ENCODE measurements around the gene WDR1.

Gene WDR1

DNA sequence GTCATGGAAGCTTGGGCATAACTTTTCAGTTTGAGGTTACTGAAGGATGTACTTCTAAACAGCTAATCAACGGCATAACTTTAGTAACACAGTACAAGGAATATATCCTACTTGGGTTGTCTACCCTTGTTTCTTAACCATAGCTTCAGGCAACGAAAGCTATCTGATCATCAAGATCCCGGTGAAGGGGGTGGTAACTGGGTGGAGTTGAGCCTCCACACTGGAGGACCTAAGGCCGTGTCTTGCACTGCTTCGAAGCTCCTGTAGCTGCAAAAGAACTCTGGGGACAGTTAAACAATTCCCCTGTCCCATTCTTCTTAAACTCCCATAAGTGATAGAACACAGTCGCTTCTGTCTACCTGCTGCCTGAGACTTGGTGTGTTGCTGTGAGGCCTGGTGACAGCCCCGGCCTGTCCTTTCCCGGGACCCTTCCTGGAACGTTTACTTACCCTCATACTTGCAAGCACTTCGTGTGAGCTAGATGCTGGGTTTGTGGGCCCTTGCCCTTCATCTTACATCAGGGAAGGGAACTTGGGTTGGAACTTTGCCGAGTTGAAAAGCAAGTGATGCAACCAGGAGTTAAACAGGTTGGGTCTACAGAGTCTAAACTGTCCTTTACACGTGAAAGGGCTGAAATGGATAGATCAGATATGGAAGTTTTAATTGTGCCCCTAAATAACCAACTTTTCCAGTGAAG is 5.8 kb upstream of the WDR1 start:
- TF ChIP-seq, protein P1, sequence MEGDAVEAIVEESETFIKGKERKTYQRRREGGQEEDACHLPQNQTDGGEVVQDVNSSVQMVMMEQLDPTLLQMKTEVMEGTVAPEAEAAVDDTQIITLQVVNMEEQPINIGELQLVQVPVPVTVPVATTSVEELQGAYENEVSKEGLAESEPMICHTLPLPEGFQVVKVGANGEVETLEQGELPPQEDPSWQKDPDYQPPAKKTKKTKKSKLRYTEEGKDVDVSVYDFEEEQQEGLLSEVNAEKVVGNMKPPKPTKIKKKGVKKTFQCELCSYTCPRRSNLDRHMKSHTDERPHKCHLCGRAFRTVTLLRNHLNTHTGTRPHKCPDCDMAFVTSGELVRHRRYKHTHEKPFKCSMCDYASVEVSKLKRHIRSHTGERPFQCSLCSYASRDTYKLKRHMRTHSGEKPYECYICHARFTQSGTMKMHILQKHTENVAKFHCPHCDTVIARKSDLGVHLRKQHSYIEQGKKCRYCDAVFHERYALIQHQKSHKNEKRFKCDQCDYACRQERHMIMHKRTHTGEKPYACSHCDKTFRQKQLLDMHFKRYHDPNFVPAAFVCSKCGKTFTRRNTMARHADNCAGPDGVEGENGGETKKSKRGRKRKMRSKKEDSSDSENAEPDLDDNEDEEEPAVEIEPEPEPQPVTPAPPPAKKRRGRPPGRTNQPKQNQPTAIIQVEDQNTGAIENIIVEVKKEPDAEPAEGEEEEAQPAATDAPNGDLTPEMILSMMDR (conservative IDR thresholded peaks at IDR 0.05) = no peak
- TF ChIP-seq ZFX (IDR thresholded peaks at IDR 0.05) = no peak
- H3K27ac ChIP-seq = no peak overlapping the region

DNA sequence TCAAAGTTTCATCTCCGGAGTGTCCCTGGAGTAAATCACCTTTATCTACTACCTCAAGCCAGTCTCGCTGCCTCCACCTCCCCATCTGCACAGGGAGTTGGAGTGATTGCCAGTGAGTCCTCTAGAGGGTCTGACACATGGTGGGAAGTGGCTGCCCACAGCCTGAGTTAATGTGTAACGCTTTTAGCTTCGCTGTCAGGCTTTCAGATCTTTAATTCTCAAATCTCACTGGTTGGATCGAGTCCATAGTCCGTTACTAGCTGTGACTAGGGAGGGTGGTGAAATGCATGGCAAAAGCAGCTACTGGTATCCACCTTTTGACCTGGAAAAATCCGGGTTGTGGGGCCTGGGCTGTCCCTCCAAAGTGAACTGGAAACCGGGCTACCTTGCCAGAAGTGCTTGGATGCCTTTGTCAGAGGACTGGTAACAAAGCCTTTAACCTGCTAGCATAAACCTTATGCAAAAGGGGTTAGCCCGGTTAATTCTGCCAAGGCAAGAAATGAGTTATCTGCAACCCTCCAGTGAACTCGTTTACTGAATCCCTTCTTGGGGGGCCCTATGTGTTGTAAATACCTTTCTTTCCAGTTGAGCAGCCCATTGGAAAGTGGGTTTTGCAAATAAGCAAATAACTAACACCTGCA is 5.1 kb upstream of the WDR1 start:
- no peak for TF ChIP-seq ZFX (IDR thresholded peaks at IDR 0.05)
- no peak overlapping the region for H3K27ac ChIP-seq

DNA sequence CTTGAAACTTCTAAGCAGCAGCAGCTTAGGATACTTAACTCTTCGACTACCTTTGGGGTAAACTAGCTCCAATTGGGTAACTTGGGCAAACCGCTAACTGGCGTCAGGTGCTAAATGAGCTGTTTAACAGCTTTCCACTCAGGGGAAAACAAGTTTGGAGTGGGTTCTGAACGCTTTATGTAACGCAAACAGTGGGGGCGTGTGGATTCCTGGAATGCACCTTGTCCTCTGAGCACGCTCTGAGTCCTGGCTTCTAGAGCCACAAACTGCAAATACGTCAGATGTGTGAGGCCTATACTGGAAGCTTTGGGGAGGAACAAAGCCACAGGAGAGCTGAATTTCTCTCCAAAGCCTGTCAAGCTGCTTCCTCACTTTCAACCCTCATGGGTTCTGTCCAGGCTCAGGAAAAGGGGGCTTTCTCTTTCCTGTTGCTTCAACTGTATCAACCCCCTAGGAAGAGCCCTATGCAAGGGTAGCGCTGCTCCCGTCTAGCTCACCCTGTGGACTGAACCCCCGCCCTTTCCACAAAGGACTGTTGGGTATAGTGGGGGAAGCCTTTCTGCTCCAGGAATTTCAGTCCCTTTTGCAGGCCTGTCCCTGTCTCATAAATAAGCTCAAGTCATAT is 4.5 kb upstream of the WDR1 start:
- no peak for TF ChIP-seq ZFX (IDR thresholded peaks at IDR 0.05)
- no peak overlapping the region for H3K27ac ChIP-seq

DNA sequence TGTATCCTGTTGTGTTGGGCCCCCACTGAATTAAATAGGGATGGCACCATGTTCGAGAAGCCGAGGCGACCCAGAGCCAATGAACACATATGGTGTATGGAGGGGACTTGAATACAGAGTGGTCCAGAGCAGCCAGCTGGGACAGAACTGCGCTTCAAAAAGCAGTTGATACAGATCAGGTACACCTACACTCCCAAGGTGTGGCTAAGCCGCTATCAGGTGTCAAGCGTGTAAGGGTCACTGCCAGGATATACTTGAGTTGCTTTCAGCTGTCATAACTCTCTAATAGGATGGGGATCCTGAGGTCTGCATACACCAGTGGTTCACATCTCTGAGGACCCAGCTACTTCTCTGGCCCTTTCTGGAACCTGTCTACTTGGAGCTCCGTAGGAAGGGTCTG is 3.2 kb upstream of the WDR1 start:
- H3K27ac ChIP-seq = no peak overlapping the region
- TF ChIP-seq, protein P1 (conservative IDR thresholded peaks at IDR 0.05) = no peak
- no peak for TF ChIP-seq ZFX (IDR thresholded peaks at IDR 0.05)

DNA sequence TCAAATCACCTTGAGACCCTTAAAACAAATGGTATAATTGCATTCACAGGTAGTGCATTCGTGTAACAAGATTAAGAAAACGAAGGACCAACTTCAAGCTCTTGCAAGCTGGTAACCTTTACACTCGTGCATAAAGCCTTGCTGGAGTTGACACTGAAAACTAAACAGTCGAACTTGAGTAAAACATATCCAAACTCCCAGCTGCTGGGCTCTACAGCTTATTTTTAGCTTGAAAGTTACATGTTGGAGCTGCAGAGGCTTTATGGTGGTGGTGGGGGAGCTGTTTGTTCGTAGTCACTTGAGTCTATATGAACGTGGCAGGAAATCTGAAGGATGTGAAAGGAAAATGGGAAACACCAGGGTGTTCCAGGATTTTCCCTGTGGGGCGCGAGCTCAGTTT is 2.7 kb upstream of the WDR1 start:
- TF ChIP-seq, protein P1 (conservative IDR thresholded peaks at IDR 0.05) = no peak
- TF ChIP-seq ZFX (IDR thresholded peaks at IDR 0.05) = no peak

DNA sequence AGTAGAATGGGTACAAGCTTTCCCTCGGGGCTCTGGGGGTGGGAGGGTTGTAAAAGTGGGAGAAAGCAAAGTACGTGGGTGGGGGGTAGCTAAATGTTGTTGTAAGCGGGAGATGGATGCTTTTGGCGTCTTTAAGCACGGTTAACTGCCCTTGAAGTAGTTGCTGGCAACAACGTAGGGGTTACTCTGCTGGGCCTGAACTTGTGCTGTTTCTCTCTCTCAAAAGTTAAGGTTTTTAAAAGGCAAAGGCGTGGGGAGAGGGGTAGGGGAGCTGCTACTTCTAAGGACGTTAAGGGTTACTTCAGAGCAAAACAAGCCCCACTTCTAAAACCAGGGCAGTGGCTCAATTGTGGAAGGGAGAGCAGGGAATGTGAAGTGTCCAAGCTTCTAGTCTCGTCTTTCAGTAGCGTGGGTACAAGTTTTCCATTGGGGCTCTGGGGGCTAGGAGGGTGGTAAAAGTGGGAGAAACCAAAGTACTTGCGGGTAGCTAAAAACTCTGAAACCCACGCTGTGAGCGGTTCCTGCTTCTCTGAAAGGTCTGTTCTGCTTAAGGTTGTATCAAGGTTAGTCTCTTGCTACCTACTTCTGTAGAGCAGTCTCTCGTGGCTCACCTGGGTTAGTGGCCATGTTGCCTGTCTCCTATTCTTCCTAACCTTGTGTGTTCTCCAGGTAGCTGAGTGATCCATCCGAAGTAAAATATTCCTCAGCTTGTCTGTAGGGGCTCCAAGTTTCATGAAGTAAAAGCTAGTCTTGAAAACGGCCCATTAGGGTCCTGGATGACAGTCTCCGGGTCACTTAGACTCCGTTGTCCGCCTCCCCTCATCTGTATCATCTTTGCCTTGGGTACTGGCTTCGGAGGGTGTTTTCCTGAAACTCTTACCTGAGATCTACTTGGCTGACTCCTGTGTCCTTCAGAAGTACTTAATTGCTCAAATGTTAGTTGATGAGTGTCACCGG is 1.7 kb upstream of the WDR1 start:
- no peak for TF ChIP-seq ZFX (IDR thresholded peaks at IDR 0.05)
- TF ChIP-seq, protein P1 (conservative IDR thresholded peaks at IDR 0.05) = no peak
- no peak overlapping the region for H3K27ac ChIP-seq

More for the DNA sequence above, 2.7 kb upstream of the WDR1 start:
- H3K27ac ChIP-seq = no peak overlapping the region

DNA sequence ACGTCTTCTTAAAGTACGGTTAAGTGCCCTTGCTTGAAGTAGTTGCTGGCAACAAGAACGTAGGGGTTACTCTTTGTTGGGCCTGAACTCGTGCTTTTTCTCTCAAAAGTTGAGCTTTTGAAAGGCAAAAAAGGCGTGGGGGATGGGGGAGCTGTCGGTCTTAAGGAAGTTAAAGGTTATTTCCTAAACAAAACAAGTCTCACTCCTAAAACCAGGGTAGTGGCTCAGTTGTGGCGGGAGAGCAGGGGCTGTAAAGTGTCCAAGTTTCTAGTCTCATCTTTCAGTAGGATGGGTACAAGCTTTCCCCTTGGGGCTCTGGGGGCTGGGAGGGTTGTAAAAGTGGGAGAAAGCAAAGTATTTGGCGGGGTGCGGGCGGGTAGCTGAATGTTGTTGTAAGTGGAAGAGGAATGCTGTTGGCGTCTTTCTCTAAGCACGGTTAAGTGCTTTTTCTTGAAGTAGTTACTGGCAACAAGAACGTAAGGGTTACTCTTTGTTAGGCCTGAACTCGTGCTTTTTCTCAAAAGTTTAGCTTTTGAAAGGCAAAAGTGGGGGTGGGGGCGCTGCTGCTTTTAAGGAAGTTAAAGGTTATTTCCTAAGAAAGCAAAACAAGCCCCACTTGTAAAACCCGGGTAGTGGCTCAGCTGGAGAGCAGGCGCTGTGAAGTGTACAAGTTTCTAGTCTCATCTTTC is 904 bp upstream of the WDR1 start:
- peak overlapping the region; percentile 93 for H3K27ac ChIP-seq
- TF ChIP-seq, protein P1 (conservative IDR thresholded peaks at IDR 0.05) = no peak
- no peak for TF ChIP-seq ZFX (IDR thresholded peaks at IDR 0.05)

Data from C4-2B (cell line).